ENCODE data around the gene LDB2. TPM values are rescaled to one million over a fixed set of nuclear protein-coding genes. Genes with fewer than 3 reads are reported as not detected.

The LDB2 gene
- total RNA-seq, 2 donors from 2014 or later, result 11.4 to 14.5 TPM

DNA sequence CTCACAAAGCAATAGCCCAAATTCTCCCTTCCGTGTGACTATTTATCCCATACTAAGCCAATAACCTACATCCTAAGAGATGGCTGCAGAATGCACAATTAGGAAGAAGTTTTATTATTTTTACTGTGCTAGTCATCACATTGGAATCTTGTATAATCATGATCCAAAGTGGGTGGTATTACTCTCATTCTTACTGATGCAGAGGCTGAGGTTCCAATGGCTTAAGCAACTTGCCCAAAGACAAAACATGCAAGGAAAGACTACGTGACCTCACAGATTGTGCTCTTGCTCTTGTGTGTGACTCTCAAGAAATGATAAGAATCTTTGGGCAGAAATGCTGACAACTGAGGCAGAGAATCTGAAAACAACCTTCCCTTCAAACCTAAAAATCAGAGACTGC lies 212.2 kb downstream of the LDB2 start:
- no peak overlapping the region for H3K4me3 ChIP-seq (ENCODE audit: low read length)
- H3K27me3 Mint-ChIP-seq (ENCODE audit: insufficient read depth), result no peaks in the 10 kb centered on the region
- no peaks in the 10 kb centered on the region for H3K9me3 ChIP-seq (ENCODE audit: control insufficient read depth, low read length)
- no peak overlapping the region for H3K4me3 Mint-ChIP-seq
- H3K9ac ChIP-seq (ENCODE audit: extremely low read depth, low read length, poor library complexity, severe bottlenecking), result no peak overlapping the region
- no peaks in the 10 kb centered on the region for H3K27me3 ChIP-seq (ENCODE audit: control insufficient read depth, insufficient read depth, low read length, poor library complexity, severe bottlenecking)
- no peaks in the 10 kb centered on the region for H3K4me1 ChIP-seq (ENCODE audit: control insufficient read depth, insufficient read depth, low read length)
- peaks cover 4% of the 10 kb centered on the region for H3K9me3 Mint-ChIP-seq
- H3K36me3 ChIP-seq (ENCODE audit: control insufficient read depth, insufficient read depth, low read length), result no peaks in the 10 kb centered on the region
- no peak overlapping the region for H3K27ac ChIP-seq (ENCODE audit: low read depth, low read length)
- no peaks in the 10 kb centered on the region for H3K36me3 Mint-ChIP-seq (ENCODE audit: low read depth)
- no peak for TF ChIP-seq CTCF (conservative IDR thresholded peaks at IDR 0.05)
- H3K4me1 Mint-ChIP-seq, result peaks cover 6% of the 10 kb centered on the region
- 90 to 91% methylated on average over 1 to 2 of the region's 2 CpGs for WGBS, 2 experiments (ENCODE audit: insufficient coverage in 1 of 2, insufficient read length in 1 of 2)
- no peak for DNase-seq
- no peak overlapping the region for H3K27ac Mint-ChIP-seq

GRCh38 chr4:16685536-16685935 lies 212.9 kb downstream of the LDB2 start:
- Histone ChIP-seq H3K36me3 (ENCODE audit: control insufficient read depth, insufficient read depth, low read length) (no peaks in the 10 kb centered on the region), H3K9ac (ENCODE audit: extremely low read depth, low read length, poor library complexity, severe bottlenecking) (no peak overlapping the region), H3K27ac (ENCODE audit: low read depth, low read length) (no peak overlapping the region), H3K4me1 (ENCODE audit: control insufficient read depth, insufficient read depth, low read length) (no peaks in the 10 kb centered on the region), H3K4me3 (ENCODE audit: low read length) (no peak overlapping the region), H3K27me3 (ENCODE audit: control insufficient read depth, insufficient read depth, low read length, poor library complexity, severe bottlenecking) (no peaks in the 10 kb centered on the region), H3K9me3 (ENCODE audit: control insufficient read depth, low read length) (no peaks in the 10 kb centered on the region)
- Mint-ChIP-seq H3K36me3 (ENCODE audit: low read depth) (no peaks in the 10 kb centered on the region), H3K27me3 (ENCODE audit: insufficient read depth) (no peaks in the 10 kb centered on the region), H3K4me3 (no peak overlapping the region), H3K9me3 (peaks cover 4% of the 10 kb centered on the region), H3K27ac (no peak overlapping the region), H3K4me1 (peaks cover 6% of the 10 kb centered on the region)
- no peak for TF ChIP-seq CTCF (conservative IDR thresholded peaks at IDR 0.05)
- no peak for DNase-seq
- 84 to 96% methylated on average over 7 to 8 of the region's 8 CpGs for WGBS, 2 experiments (ENCODE audit: insufficient coverage in 1 of 2, insufficient read length in 1 of 2)

GRCh38 chr4:16684935-16685334 lies 213.5 kb downstream of the LDB2 start:
- Mint-ChIP-seq H3K9me3 (peaks cover 4% of the 10 kb centered on the region), H3K27me3 (ENCODE audit: insufficient read depth) (no peaks in the 10 kb centered on the region), H3K36me3 (ENCODE audit: low read depth) (no peaks in the 10 kb centered on the region), H3K4me3 (no peak overlapping the region), H3K4me1 (peaks cover 6% of the 10 kb centered on the region), H3K27ac (no peak overlapping the region)
- Histone ChIP-seq H3K4me1 (ENCODE audit: control insufficient read depth, insufficient read depth, low read length) (no peaks in the 10 kb centered on the region), H3K9ac (ENCODE audit: extremely low read depth, low read length, poor library complexity, severe bottlenecking) (no peak overlapping the region), H3K9me3 (ENCODE audit: control insufficient read depth, low read length) (no peaks in the 10 kb centered on the region), H3K27ac (ENCODE audit: low read depth, low read length) (no peak overlapping the region), H3K36me3 (ENCODE audit: control insufficient read depth, insufficient read depth, low read length) (no peaks in the 10 kb centered on the region), H3K27me3 (ENCODE audit: control insufficient read depth, insufficient read depth, low read length, poor library complexity, severe bottlenecking) (no peaks in the 10 kb centered on the region), H3K4me3 (ENCODE audit: low read length) (no peak overlapping the region)
- WGBS, 2 experiments (ENCODE audit: insufficient coverage in 1 of 2, insufficient read length in 1 of 2), result 82 to 94% methylated on average over 3 of the region's 3 CpGs
- no peak for DNase-seq
- no peak for TF ChIP-seq CTCF (conservative IDR thresholded peaks at IDR 0.05)
